WTC11 (cell line): ENCODE data around the gene ULK4. TPM values are rescaled to one million over a fixed set of nuclear protein-coding genes. Genes with fewer than 3 reads are reported as not detected.
"Not testable (repeated sequence)": the region's sequence is repeated elsewhere in the genome, so short reads cannot be mapped to it uniquely, and the experiment has no call there.

Experiments
- ATAC-seq: fragments of 200-7000 bp; cut with Tn5 transposase; 2 replicates; pipeline ENCODE4 v1.10.0; 2021; ENCODE audit warnings: mild to moderate bottlenecking, moderate library complexity
- CTCF ChIA-PET: fragments of 300-600 bp; sonication (Branson Sonifier 250); formaldehyde crosslinking; loops from one replicate; lab custom pipeline; 2021; ENCODE audit warnings: antibody characterized with exemption; lab: Charles Lee
- POLR2A ChIA-PET: fragments of 350-600 bp; sonication (Branson Sonifier 250); formaldehyde crosslinking; loops from one replicate; lab custom pipeline; 2021; ENCODE audit warnings: antibody characterized with exemption; lab: Charles Lee
- DNase-seq: peaks from one replicate; pipeline ENCODE4 v3.0.0; 2021; ENCODE audit warnings: low spot score
- H3K27ac Mint-ChIP-seq: 2 replicates; pipeline ENCODE4 v1.8.0; 2021; ENCODE audit warnings: mixed read lengths
- H3K27me3 Mint-ChIP-seq: 2 replicates; pipeline ENCODE4 v1.8.0; 2021; ENCODE audit warnings: low read depth, mild to moderate bottlenecking, moderate library complexity, mixed read lengths
- H3K36me3 Mint-ChIP-seq: 2 replicates; pipeline ENCODE4 v1.8.0; 2021; ENCODE audit warnings: mixed read lengths
- H3K4me1 Mint-ChIP-seq: 2 replicates; pipeline ENCODE4 v1.8.0; 2022; ENCODE audit warnings: mixed read lengths
- H3K4me3 Mint-ChIP-seq: 2 replicates; pipeline ENCODE4 v1.8.0; 2021; ENCODE audit warnings: mild to moderate bottlenecking, moderate library complexity, mixed read lengths
- H3K9me3 Mint-ChIP-seq: 2 replicates; pipeline ENCODE4 v1.8.0; 2021; ENCODE audit warnings: mixed read lengths
- ATF6 ChIP-seq: sonication (generic); formaldehyde crosslinking; IDR thresholded peaks from 2 replicates; pipeline ENCODE4 v1.8.1; 2023; ENCODE audit warnings: mild to moderate bottlenecking, missing genetic modification reagents
- CBFB ChIP-seq: sonication (generic); formaldehyde crosslinking; IDR thresholded peaks from 2 replicates; pipeline ENCODE4 v1.8.1; 2022; ENCODE audit warnings: mild to moderate bottlenecking, low read depth, missing genetic modification reagents
- CTCF ChIP-seq: fragments of 200-600 bp; IDR thresholded peaks from 2 replicates; pipeline ENCODE4 v1.8.0; 2022; ENCODE audit warnings: antibody characterized with exemption
- E2F5 ChIP-seq: sonication (generic); formaldehyde crosslinking; IDR thresholded peaks from 2 replicates; pipeline ENCODE4 v1.8.1; 2022; ENCODE audit warnings: mild to moderate bottlenecking, moderate library complexity, missing genetic modification reagents
- IRF1 ChIP-seq: sonication (generic); formaldehyde crosslinking; IDR thresholded peaks from 2 replicates; pipeline ENCODE4 v1.8.0; 2023; ENCODE audit warnings: missing genetic modification reagents
- IRF2 ChIP-seq: sonication (generic); formaldehyde crosslinking; IDR thresholded peaks from 2 replicates; pipeline ENCODE4 v1.8.0; 2022; ENCODE audit warnings: low read depth, missing genetic modification reagents, borderline replicate concordance
- KAT7 ChIP-seq: sonication (generic); formaldehyde crosslinking; IDR thresholded peaks from 2 replicates; pipeline ENCODE4 v1.8.1; 2023; ENCODE audit warnings: missing genetic modification reagents, mild to moderate bottlenecking, borderline replicate concordance
- MYBL2 ChIP-seq: sonication (generic); formaldehyde crosslinking; IDR thresholded peaks from 2 replicates; pipeline ENCODE4 v1.8.1; 2023; ENCODE audit warnings: mild to moderate bottlenecking, moderate library complexity, missing genetic modification reagents
- NR2C2 ChIP-seq: sonication (generic); formaldehyde crosslinking; IDR thresholded peaks from 2 replicates; pipeline ENCODE4 v1.8.0; 2022; ENCODE audit warnings: mild to moderate bottlenecking, missing genetic modification reagents
- SP1 ChIP-seq: sonication (generic); formaldehyde crosslinking; conservative IDR thresholded peaks from 2 replicates; pipeline ENCODE4 v1.8.1; 2022; ENCODE audit warnings: missing genetic modification reagents
- TCF7 ChIP-seq: sonication (generic); formaldehyde crosslinking; IDR thresholded peaks from 2 replicates; pipeline ENCODE4 v1.8.0; 2022; ENCODE audit warnings: mild to moderate bottlenecking, low read depth, missing genetic modification reagents, moderate library complexity
- TP53 ChIP-seq: sonication (generic); formaldehyde crosslinking; IDR thresholded peaks from 2 replicates; pipeline ENCODE4 v1.8.1; 2023; ENCODE audit warnings: mild to moderate bottlenecking, missing genetic modification reagents
- ZNF138 ChIP-seq: sonication (generic); formaldehyde crosslinking; conservative IDR thresholded peaks from 2 replicates; pipeline ENCODE4 v1.8.1; 2022; ENCODE audit warnings: mild to moderate bottlenecking, moderate library complexity, missing genetic modification reagents
- ZSCAN18 ChIP-seq: fragments of 250-450 bp; sonication (Bioruptor Pico); IDR thresholded peaks from 2 replicates; pipeline ENCODE4 v2.1.2; 2022; ENCODE audit warnings: mild to moderate bottlenecking, moderate library complexity
- total RNA-seq: library from RNA; stranded (reverse); gene quantifications from 3 replicates; pipeline ENCODE4 v1.2.3, GENCODE V29; 2021

Gene ULK4
- total RNA-seq, 1 experiment from 2014 or later, result 9.2 TPM

GRCh38 chr3:41882956-41883355 is 78.9 kb downstream of the ULK4 start:
- no peak for ATAC-seq
- ChIA-PET CTCF (interaction anchor here (1.4 kb wide), 2 partner anchors 188 to 1298 kb away, joined by 3 read pairs; no protein-coding TSS in a partner anchor), POLR2A (no interaction called here)
- TF ChIP-seq SP1 (CRISPR knock-in tag), result no peak
- TF ChIP-seq CBFB (CRISPR knock-in tag), result no peak
- no peak for DNase-seq
- Mint-ChIP-seq H3K4me1 (no peaks in the 10 kb centered on the region), H3K27me3 (no peaks in the 10 kb centered on the region), H3K9me3 (no peaks in the 10 kb centered on the region), H3K27ac (no peak overlapping the region), H3K36me3 (no peaks in the 10 kb centered on the region), H3K4me3 (no peak overlapping the region)

- no peaks in the 10 kb centered on the region for H3K27me3 Mint-ChIP-seq
- H3K36me3 Mint-ChIP-seq, result no peaks in the 10 kb centered on the region
- H3K4me1 Mint-ChIP-seq, result no peaks in the 10 kb centered on the region
- no peaks in the 10 kb centered on the region for H3K9me3 Mint-ChIP-seq
- H3K4me3 Mint-ChIP-seq, result no peak overlapping the region
- CTCF ChIA-PET, result no interaction called here
- POLR2A ChIA-PET, result no interaction called here
- TF ChIP-seq ZNF138, result no peak
- TF ChIP-seq CTCF, result peak; percentile 52
- no peak for TF ChIP-seq ATF6 (CRISPR knock-in tag)
- DNase-seq (no peak), ATAC-seq (no peak)
- H3K27ac Mint-ChIP-seq, result no peak overlapping the region
Observed at GRCh38 chr3:41881233-41881821, 80.6 kb downstream of the ULK4 start.

GRCh38 chr3:41880387-41880786 is 81.5 kb downstream of the ULK4 start:
- Mint-ChIP-seq H3K27me3 (no peaks in the 10 kb centered on the region), H3K4me3 (no peak overlapping the region), H3K4me1 (no peaks in the 10 kb centered on the region), H3K27ac (no peak overlapping the region), H3K36me3 (no peaks in the 10 kb centered on the region), H3K9me3 (no peaks in the 10 kb centered on the region)
- ChIA-PET POLR2A (no interaction called here), CTCF (no interaction called here)
- no peak for DNase-seq
- ATAC-seq, result no peak
- no peak for TF ChIP-seq NR2C2 (CRISPR knock-in tag)

GRCh38 chr3:41877741-41878140 is 84.2 kb downstream of the ULK4 start:
- H3K4me3 Mint-ChIP-seq, H3K27me3 Mint-ChIP-seq, ATAC-seq, H3K36me3 Mint-ChIP-seq, H3K27ac Mint-ChIP-seq, H3K4me1 Mint-ChIP-seq, H3K9me3 Mint-ChIP-seq, CTCF ChIA-PET, DNase-seq: not testable (repeated sequence)
- POLR2A ChIA-PET, result interaction anchor here (0.6 kb wide), 1 partner anchor 83 kb away, joined by 5 read pairs; no protein-coding TSS in a partner anchor

- peaks cover 16% of the 10 kb centered on the region for H3K9me3 Mint-ChIP-seq
- POLR2A ChIA-PET, result no interaction called here
- H3K27me3 Mint-ChIP-seq, result no peaks in the 10 kb centered on the region
- no peak overlapping the region for H3K4me3 Mint-ChIP-seq
- H3K36me3 Mint-ChIP-seq, result peaks cover 8% of the 10 kb centered on the region; the same call in 1 of the 2 replicates
- no peak for TF ChIP-seq TP53 (CRISPR knock-in tag)
- TF ChIP-seq KAT7 (CRISPR knock-in tag), result no peak
- no peak for TF ChIP-seq IRF1 (CRISPR knock-in tag)
- no peak for TF ChIP-seq IRF2 (CRISPR knock-in tag)
- TF ChIP-seq ZSCAN18 (CRISPR knock-in tag), result no peak
- no peak for TF ChIP-seq TCF7 (CRISPR knock-in tag)
- TF ChIP-seq MYBL2 (CRISPR knock-in tag), result no peak
- no peak for TF ChIP-seq E2F5 (CRISPR knock-in tag)
- CTCF ChIA-PET, result no interaction called here
- H3K27ac Mint-ChIP-seq, result no peak overlapping the region
- H3K4me1 Mint-ChIP-seq, result peaks cover 7% of the 10 kb centered on the region
- no peak for ATAC-seq
- no peak for DNase-seq
Observed at GRCh38 chr3:41874022-41874421, 87.9 kb downstream of the ULK4 start.
